Measurements from ENCODE around the gene AAGAB.

AAGAB gene

DNA sequence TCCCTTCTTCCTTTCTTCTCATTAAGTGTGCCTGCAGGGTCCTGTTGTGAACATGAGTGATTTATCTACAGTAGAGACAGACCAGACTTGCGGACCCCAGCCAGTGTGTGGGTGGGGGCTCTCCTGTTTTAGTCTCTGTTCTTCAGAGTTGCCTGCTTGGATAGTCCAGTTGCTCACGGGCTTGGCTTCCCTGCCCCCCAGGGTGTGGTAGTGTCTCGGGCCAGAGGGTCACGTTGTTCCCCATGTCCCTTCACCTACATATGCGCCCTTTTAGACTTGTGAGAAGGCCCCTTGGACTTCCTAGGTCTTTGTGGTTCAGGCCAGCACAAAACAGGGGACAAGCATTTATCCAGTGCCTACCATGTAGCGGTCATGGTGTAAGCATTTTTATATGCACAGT, 85.8 kb downstream of the AAGAB start:
- TF ChIP-seq, protein P1, sequence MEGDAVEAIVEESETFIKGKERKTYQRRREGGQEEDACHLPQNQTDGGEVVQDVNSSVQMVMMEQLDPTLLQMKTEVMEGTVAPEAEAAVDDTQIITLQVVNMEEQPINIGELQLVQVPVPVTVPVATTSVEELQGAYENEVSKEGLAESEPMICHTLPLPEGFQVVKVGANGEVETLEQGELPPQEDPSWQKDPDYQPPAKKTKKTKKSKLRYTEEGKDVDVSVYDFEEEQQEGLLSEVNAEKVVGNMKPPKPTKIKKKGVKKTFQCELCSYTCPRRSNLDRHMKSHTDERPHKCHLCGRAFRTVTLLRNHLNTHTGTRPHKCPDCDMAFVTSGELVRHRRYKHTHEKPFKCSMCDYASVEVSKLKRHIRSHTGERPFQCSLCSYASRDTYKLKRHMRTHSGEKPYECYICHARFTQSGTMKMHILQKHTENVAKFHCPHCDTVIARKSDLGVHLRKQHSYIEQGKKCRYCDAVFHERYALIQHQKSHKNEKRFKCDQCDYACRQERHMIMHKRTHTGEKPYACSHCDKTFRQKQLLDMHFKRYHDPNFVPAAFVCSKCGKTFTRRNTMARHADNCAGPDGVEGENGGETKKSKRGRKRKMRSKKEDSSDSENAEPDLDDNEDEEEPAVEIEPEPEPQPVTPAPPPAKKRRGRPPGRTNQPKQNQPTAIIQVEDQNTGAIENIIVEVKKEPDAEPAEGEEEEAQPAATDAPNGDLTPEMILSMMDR (IDR thresholded peaks at IDR 0.05): no peak
- Mint-ChIP-seq H3K36me3 (ENCODE audit: low read depth) (peaks cover 69% of the 10 kb centered on the region), H3K27me3 (ENCODE audit: low read depth, poor library complexity) (peaks cover 7% of the 10 kb centered on the region), H3K9me3 (no peaks in the 10 kb centered on the region), H3K4me1 (peaks cover 98% of the 10 kb centered on the region), H3K27ac (peak overlapping the region; percentile 43), H3K4me3 (no peak overlapping the region)
- no peak for DNase-seq

DNA sequence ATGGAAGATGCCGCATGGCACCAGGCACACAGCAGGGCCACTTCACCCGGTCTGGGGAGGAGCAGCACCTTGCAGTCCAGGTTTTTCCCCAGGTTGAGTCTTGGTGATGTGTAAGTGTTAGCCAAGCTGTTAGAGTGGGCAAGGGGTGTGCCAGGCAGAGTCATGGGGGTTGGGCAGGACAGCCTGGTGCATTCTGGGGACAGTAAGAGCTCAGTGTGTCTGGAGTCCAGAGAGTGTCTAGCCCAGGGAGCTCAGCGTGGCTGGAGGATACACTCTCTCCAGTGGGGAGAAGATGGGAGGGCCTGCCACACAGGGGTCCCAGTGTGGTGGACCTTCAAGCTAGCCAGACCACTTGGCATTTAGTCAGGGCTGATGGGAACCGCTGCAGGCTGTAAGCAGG, 87.4 kb downstream of the AAGAB start:
- Mint-ChIP-seq H3K27me3 (ENCODE audit: low read depth, poor library complexity) (peaks cover 7% of the 10 kb centered on the region), H3K9me3 (no peaks in the 10 kb centered on the region), H3K4me1 (peaks cover 98% of the 10 kb centered on the region), H3K27ac (no peak overlapping the region), H3K4me3 (no peak overlapping the region), H3K36me3 (ENCODE audit: low read depth) (peaks cover 53% of the 10 kb centered on the region)
- DNase-seq: no peak
- TF ChIP-seq, protein P1 (IDR thresholded peaks at IDR 0.05): no peak

DNA sequence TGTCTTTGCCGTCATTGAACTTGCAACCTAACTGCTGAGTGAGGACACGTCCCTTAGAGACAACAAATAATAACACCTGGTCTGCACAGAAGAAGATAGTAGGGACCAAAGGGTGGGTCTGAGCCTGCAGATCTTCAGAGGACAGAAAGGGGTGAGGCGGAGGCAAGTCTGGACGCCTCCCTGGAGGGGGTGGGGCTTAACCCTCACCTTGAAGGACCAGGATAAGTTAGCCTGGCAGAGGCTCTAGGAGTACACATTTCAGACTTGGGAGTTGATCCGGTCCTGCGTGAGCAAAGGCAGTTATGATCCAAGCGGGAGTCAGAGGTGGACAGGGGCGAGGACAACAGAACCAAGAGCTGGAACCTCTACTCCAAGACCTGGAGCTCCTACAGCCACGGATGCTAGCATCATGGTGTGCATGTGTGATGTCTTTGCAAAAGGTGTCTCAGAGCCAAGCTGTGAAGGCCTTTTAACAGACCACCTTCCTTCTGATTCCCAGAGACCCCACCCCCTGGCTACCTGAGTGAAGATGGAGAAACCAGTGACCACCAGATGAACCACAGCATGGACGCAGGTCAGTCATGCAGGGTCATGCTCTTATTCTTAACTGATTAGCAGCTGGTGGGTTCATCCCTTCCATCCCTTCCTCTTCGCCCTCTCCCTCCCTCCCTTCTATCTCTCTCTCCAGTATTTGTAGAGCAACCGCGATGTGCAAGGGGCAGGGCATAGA, 88.0 kb downstream of the AAGAB start:
- H3K27me3 Mint-ChIP-seq (ENCODE audit: low read depth, poor library complexity): peaks cover 7% of the 10 kb centered on the region
- H3K27ac Mint-ChIP-seq: peak overlapping the region; percentile 28
- TF ChIP-seq, protein P1 (IDR thresholded peaks at IDR 0.05): no peak
- no peak overlapping the region for H3K4me3 Mint-ChIP-seq
- no peaks in the 10 kb centered on the region for H3K9me3 Mint-ChIP-seq
- H3K4me1 Mint-ChIP-seq: peaks cover 98% of the 10 kb centered on the region
- no peak for DNase-seq
- H3K36me3 Mint-ChIP-seq (ENCODE audit: low read depth): peaks cover 47% of the 10 kb centered on the region

DNA sequence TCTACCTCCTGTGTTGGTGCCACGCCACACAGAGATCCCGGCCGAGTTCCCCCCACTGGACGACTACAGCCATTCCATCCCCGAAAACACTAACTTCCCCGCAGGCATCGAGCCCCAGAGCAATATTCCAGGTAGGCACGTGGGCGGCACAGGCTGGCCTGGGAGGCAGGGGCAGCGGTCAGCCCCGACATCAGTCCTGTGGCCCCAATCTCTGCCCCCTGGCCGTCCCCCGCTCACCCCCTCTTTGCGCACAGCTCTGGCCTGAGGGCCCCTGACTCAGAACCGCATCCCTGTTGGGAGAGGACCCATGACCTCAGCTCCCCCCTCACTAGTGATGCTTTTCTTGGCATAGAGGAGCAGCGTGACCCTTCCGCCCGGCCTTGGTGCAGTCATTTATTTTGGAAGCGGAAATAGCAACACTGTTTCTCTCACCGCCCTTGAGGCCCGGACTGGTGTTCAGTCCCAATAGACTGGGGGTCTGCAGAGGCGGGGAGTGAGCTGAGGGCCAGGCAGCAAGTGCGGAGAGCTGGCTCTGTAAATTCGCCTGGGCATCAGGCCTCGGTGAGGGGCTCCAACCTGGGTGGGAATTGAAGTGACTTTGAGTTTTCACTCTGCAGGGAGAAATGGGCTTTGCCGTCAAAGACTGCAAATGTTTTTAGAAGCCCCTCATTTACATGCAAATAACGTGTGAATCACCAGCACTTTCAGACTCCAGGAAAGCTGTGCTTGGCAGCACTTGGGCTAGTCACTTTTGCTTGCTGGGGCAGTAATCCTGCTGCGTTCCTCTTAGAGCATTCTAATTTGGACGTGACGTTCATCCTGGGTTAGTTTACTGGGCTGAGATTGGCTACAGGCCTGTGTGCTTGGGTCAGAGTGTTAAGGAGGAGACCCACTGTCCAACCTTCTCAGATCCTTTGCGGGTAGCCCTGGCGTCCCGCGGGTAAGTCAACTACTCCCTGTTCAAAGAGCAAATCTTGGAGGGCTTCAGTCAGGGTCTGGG, 88.9 kb downstream of the AAGAB start:
- no peak for DNase-seq
- Mint-ChIP-seq H3K36me3 (ENCODE audit: low read depth) (peaks cover 44% of the 10 kb centered on the region), H3K4me1 (peaks cover 96% of the 10 kb centered on the region), H3K27ac (peak overlapping the region; percentile 31), H3K9me3 (no peaks in the 10 kb centered on the region), H3K4me3 (peak overlapping the region; percentile 16), H3K27me3 (ENCODE audit: low read depth, poor library complexity) (peaks cover 7% of the 10 kb centered on the region)
- TF ChIP-seq, protein P1 (IDR thresholded peaks at IDR 0.05): no peak

DNA sequence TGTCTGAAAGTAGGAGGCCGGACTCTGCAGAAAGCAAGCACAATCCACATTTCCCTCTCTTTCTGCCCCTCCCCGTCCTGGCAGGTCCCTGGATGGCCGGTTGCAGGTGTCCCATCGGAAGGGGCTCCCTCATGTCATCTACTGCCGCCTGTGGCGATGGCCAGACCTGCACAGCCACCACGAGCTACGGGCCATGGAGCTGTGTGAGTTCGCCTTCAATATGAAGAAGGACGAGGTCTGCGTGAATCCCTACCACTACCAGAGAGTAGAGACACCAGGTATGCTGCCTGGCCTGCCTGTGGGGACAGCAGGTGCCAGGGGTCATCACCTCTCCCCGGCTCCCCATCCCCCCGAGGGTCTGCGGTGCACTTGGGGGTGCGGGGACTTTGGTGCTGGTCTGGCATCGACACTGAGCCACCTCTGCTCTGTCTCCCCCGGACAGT, 89.6 kb downstream of the AAGAB start:
- TF ChIP-seq, protein P1 (IDR thresholded peaks at IDR 0.05): no peak
- H3K27ac Mint-ChIP-seq: no peak overlapping the region
- peaks cover 39% of the 10 kb centered on the region for H3K36me3 Mint-ChIP-seq (ENCODE audit: low read depth)
- peaks cover 3% of the 10 kb centered on the region for H3K9me3 Mint-ChIP-seq
- no peak for DNase-seq
- peaks cover 7% of the 10 kb centered on the region for H3K27me3 Mint-ChIP-seq (ENCODE audit: low read depth, poor library complexity)
- H3K4me3 Mint-ChIP-seq: no peak overlapping the region
- peaks cover 94% of the 10 kb centered on the region for H3K4me1 Mint-ChIP-seq
